Breast epithelium (tissue), 4 donors: ENCODE data around the gene CPSF4L. TPM values are rescaled to one million over a fixed set of nuclear protein-coding genes. Genes with fewer than 3 reads are reported as not detected.

Experiments
- DNase-seq, 2 donors: peaks; one replicate each; pipeline ENCODE4 v3.0.0-alpha.2; 2019; ENCODE audit warnings: low spot score in 2 of 2
- H3K27ac ChIP-seq, 2 donors: fragments of 200-600 bp; sonication (generic) in 1 of 2; one replicate each; pipeline ENCODE4 v1.5.1; 2016 to 2019; ENCODE audit warnings: mild to moderate bottlenecking in 1 of 2
- H3K27me3 ChIP-seq, 2 donors: fragments of 200-600 bp; sonication (generic) in 1 of 2; one replicate each; pipeline versions ENCODE4 v1.5.1 to v1.6.0; 2017 to 2019; ENCODE audit warnings: control low read depth in 1 of 2, mild to moderate bottlenecking in 1 of 2
- H3K36me3 ChIP-seq: fragments of 200-600 bp; one replicate; pipeline ENCODE4 v1.5.1; 2019
- H3K4me1 ChIP-seq, 2 donors: fragments of 200-600 bp; sonication (generic); one replicate each; pipeline ENCODE4 v1.5.1; 2016 to 2019; ENCODE audit warnings: control low read depth in 1 of 2
- H3K4me3 ChIP-seq, 3 donors: fragments of 200-600 bp; sonication (generic); 1 replicate in 2 of 3; 2 replicates in 1 of 3; pipeline ENCODE4 v1.5.1; 2016 to 2019; ENCODE audit warnings: mild to moderate bottlenecking in 3 of 3, moderate library complexity in 2 of 3
- H3K9me3 ChIP-seq, 2 donors: fragments of 200-600 bp; sonication (generic) in 1 of 2; one replicate each; pipeline ENCODE4 v1.5.1; 2016 to 2019; ENCODE audit warnings: control low read depth in 1 of 2
- CTCF ChIP-seq, 3 donors: fragments of 450-650 bp; IDR thresholded peaks; one replicate each; pipeline ENCODE4 v1.5.1; 2016 to 2017; ENCODE audit warnings: antibody characterized with exemption in 3 of 3, mild to moderate bottlenecking in 3 of 3, moderate library complexity in 3 of 3
- POLR2A ChIP-seq: fragments of 450-650 bp; IDR thresholded peaks from one replicate; pipeline ENCODE4 v1.6.1; 2016; ENCODE audit warnings: antibody characterized with exemption, mild to moderate bottlenecking, moderate library complexity
- POLR2AphosphoS5 ChIP-seq, 3 donors: sonication (generic); formaldehyde crosslinking; IDR thresholded peaks; one replicate each; pipeline ENCODE4 v1.6.1; 2017; ENCODE audit warnings: antibody characterized with exemption in 3 of 3
- intact Hi-C: fragments of 100-400 bp; cut with DNase I; formaldehyde crosslinking; loops from one replicate; pipeline ENCODE4 v1.15.1; 2023; ENCODE audit warnings: low total_unique reads
- total RNA-seq, 3 donors: library from RNA; depleted of rRNA; stranded (reverse); fragments of >200 nt; gene quantifications; one replicate each; pipeline ENCODE4 v1.1.0, GENCODE V29; 2016

Gene CPSF4L
- total RNA-seq, 3 donors from 2014 or later, result 0.29 TPM; not detected in 2

- Histone ChIP-seq H3K27me3 (no peaks in the 10 kb centered on the region), H3K9me3 (no peaks in the 10 kb centered on the region), H3K27ac (peak overlapping the region; percentile 98 to 99), H3K36me3 (no peaks in the 10 kb centered on the region), H3K4me3 (peak overlapping the region in 2 of 3 donors; percentile 93 to 97), H3K4me1 (peaks cover 5 to 24% of the 10 kb centered on the region in 2 donors)
- intact Hi-C loops, result no loop called here
- no peak for TF ChIP-seq POLR2A
- TF ChIP-seq POLR2AphosphoS5 (IDR thresholded peaks at IDR 0.05), result no peak
- TF ChIP-seq CTCF (IDR thresholded peaks at IDR 0.05), result no peak
- DNase-seq, result peak in 1 of 2 donors; percentile 62
Observed at GRCh38 chr17:73307130-73307529, 45.5 kb upstream of the CPSF4L start.

- H3K27me3 ChIP-seq, result no peaks in the 10 kb centered on the region
- no peaks in the 10 kb centered on the region for H3K9me3 ChIP-seq
- DNase-seq, result no peak
- TF ChIP-seq CTCF (IDR thresholded peaks at IDR 0.05) (no peak), POLR2A (no peak), POLR2AphosphoS5 (IDR thresholded peaks at IDR 0.05) (no peak)
- peak overlapping the region; percentile 98 to 99 for H3K27ac ChIP-seq
- intact Hi-C loops, result no loop called here
- peak overlapping the region; percentile 31 to 97 (median 93) for H3K4me3 ChIP-seq
- H3K4me1 ChIP-seq, result peaks cover 5 to 24% of the 10 kb centered on the region in 2 donors
- H3K36me3 ChIP-seq, result no peaks in the 10 kb centered on the region
Observed at GRCh38 chr17:73305845-73306836, 44.5 kb upstream of the CPSF4L start.

GRCh38 chr17:73304971-73305812, 43.5 kb upstream of the CPSF4L start:
- peak overlapping the region; percentile 31 to 68 (median 43) for H3K4me3 ChIP-seq
- peak overlapping the region; percentile 98 to 99 for H3K27ac ChIP-seq
- no peaks in the 10 kb centered on the region for H3K36me3 ChIP-seq
- TF ChIP-seq POLR2A (no peak), CTCF (IDR thresholded peaks at IDR 0.05) (peak in 1 of 3 donors; percentile 24), POLR2AphosphoS5 (IDR thresholded peaks at IDR 0.05) (peak; percentile 34 to 91 (median 64))
- no peaks in the 10 kb centered on the region for H3K27me3 ChIP-seq
- no peaks in the 10 kb centered on the region for H3K9me3 ChIP-seq
- DNase-seq, result no peak
- intact Hi-C loops, result no loop called here
- peaks cover 5 to 24% of the 10 kb centered on the region in 2 donors for H3K4me1 ChIP-seq

GRCh38 chr17:73304438-73304837, 42.8 kb upstream of the CPSF4L start:
- intact Hi-C loops, result no loop called here
- Histone ChIP-seq H3K36me3 (no peaks in the 10 kb centered on the region), H3K27ac (peak overlapping the region; percentile 98 to 99), H3K27me3 (no peaks in the 10 kb centered on the region), H3K4me1 (peaks cover 5 to 24% of the 10 kb centered on the region in 2 donors), H3K4me3 (peak overlapping the region in 2 of 3 donors; percentile 43 to 68), H3K9me3 (no peaks in the 10 kb centered on the region)
- DNase-seq, result no peak
- TF ChIP-seq CTCF (IDR thresholded peaks at IDR 0.05) (no peak), POLR2AphosphoS5 (IDR thresholded peaks at IDR 0.05) (no peak), POLR2A (no peak)
